MM.1S (cell line): ENCODE data around the gene TMEM132E.

Experiments used
- DNase-seq: peaks from one replicate; pipeline ENCODE4 v3.0.0-alpha.2; 2015
- H2AFZ ChIP-seq: fragments of 300-600 bp; sonication (generic); 2 replicates; pipeline ENCODE4 v1.6.0; 2016; ENCODE audit warnings: antibody characterized with exemption, low read length
- H3F3A ChIP-seq: fragments of 300-600 bp; sonication (generic); 2 replicates; pipeline ENCODE4 v1.6.1; 2016; ENCODE audit warnings: mild to moderate bottlenecking, antibody characterized with exemption, low read length, moderate library complexity, mixed read lengths; ENCODE audit not compliant: insufficient read depth
- H3K27ac ChIP-seq: fragments of 300-600 bp; sonication (generic); 2 replicates; pipeline ENCODE4 v1.5.1; 2016; ENCODE audit warnings: mild to moderate bottlenecking, low read length
- H3K27me3 ChIP-seq: fragments of 300-600 bp; sonication (generic); replicated peaks from 2 replicates; pipeline ENCODE4 v1.6.0; 2016; ENCODE audit warnings: low read length; ENCODE audit not compliant: insufficient read depth
- H3K36me3 ChIP-seq: fragments of 300-600 bp; sonication (generic); replicated peaks from 2 replicates; pipeline ENCODE4 v1.6.1; 2016; ENCODE audit warnings: mild to moderate bottlenecking, low read length, mixed read lengths; ENCODE audit not compliant: insufficient read depth
- H3K4me1 ChIP-seq: fragments of 300-600 bp; sonication (generic); 2 replicates; pipeline ENCODE4 v1.6.1; 2016; ENCODE audit warnings: low read length, mixed read lengths
- H3K4me2 ChIP-seq: fragments of 300-600 bp; sonication (generic); 2 replicates; pipeline ENCODE4 v1.6.0; 2016; ENCODE audit warnings: low read depth, low read length
- H3K4me3 ChIP-seq: fragments of 300-600 bp; sonication (generic); 2 replicates; pipeline ENCODE4 v1.5.1; 2016; ENCODE audit warnings: low read length, mixed read lengths
- H3K79me2 ChIP-seq: fragments of 300-600 bp; sonication (generic); 2 replicates; pipeline ENCODE4 v1.6.1; 2016; ENCODE audit warnings: mixed run types, low read length, mixed read lengths
- H3K9ac ChIP-seq: fragments of 300-600 bp; sonication (generic); 2 replicates; pipeline ENCODE4 v1.6.1; 2016; ENCODE audit warnings: low read length, mixed read lengths
- H3K9me2 ChIP-seq: fragments of 300-600 bp; sonication (generic); replicated peaks from 2 replicates; pipeline ENCODE4 v1.6.1; 2016; ENCODE audit warnings: mild to moderate bottlenecking, low read length, mixed read lengths; ENCODE audit not compliant: insufficient read depth
- H3K9me3 ChIP-seq: fragments of 300-600 bp; sonication (generic); replicated peaks from 2 replicates; pipeline ENCODE4 v1.6.1; 2016; ENCODE audit warnings: mild to moderate bottlenecking, low read length, mixed read lengths; ENCODE audit not compliant: insufficient read depth
- H4K20me1 ChIP-seq: fragments of 300-600 bp; sonication (generic); 2 replicates; pipeline ENCODE4 v1.6.1; 2016; ENCODE audit warnings: mild to moderate bottlenecking, low read length, moderate library complexity, mixed read lengths; ENCODE audit not compliant: insufficient read depth
- EZH2 ChIP-seq: fragments of 300-600 bp; sonication (generic); optimal IDR thresholded peaks from 2 replicates; pipeline ENCODE3; 2017; ENCODE audit warnings: low read depth, mild to moderate bottlenecking, antibody characterized with exemption, low read length, mixed read lengths
- EZH2phosphoT487 ChIP-seq: fragments of 300-600 bp; sonication (generic); IDR thresholded peaks from 2 replicates; pipeline ENCODE4 v1.6.1; 2018; ENCODE audit warnings: antibody characterized with exemption, low read length
- TF ChIP-seq, protein P1 (sequence below): fragments of 300-600 bp; sonication (generic); IDR thresholded peaks from 2 replicates; pipeline ENCODE4 v1.5.1; 2016; ENCODE audit warnings: antibody characterized with exemption, low read length, mixed read lengths

TMEM132E gene

DNA sequence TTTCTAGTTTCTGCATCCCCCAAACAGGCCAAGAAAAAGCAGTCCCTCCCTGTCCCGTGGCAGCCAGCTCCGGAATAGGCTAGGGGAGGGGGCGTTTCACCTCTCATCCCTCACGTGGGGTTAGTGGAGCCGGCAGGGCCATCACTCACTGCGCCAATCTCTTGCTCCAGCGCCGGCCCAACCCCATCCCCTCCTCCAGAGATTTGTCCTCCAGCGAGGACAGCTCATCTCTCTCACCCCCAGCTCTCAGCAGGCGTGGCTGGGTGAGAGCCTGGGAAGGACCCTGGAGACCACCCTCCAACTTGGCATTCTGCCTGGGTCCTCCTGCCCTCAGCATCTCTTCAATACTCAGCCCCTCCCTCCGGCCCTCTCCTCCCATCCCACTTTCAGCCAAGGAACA is 74.1 kb downstream of the TMEM132E start:
- no peak for TF ChIP-seq EZH2
- TF ChIP-seq, protein P1, sequence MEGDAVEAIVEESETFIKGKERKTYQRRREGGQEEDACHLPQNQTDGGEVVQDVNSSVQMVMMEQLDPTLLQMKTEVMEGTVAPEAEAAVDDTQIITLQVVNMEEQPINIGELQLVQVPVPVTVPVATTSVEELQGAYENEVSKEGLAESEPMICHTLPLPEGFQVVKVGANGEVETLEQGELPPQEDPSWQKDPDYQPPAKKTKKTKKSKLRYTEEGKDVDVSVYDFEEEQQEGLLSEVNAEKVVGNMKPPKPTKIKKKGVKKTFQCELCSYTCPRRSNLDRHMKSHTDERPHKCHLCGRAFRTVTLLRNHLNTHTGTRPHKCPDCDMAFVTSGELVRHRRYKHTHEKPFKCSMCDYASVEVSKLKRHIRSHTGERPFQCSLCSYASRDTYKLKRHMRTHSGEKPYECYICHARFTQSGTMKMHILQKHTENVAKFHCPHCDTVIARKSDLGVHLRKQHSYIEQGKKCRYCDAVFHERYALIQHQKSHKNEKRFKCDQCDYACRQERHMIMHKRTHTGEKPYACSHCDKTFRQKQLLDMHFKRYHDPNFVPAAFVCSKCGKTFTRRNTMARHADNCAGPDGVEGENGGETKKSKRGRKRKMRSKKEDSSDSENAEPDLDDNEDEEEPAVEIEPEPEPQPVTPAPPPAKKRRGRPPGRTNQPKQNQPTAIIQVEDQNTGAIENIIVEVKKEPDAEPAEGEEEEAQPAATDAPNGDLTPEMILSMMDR = no peak
- TF ChIP-seq EZH2phosphoT487 = no peak
- no peak overlapping the region for H3K9ac ChIP-seq
- H3K4me2 ChIP-seq = no peak overlapping the region
- H3F3A ChIP-seq = no peaks in the 10 kb centered on the region
- H3K9me3 ChIP-seq = no peaks in the 10 kb centered on the region
- H4K20me1 ChIP-seq = no peaks in the 10 kb centered on the region
- H3K9me2 ChIP-seq = no peaks in the 10 kb centered on the region
- H3K4me3 ChIP-seq = no peak overlapping the region
- no peak overlapping the region for H2AFZ ChIP-seq
- DNase-seq = no peak
- no peaks in the 10 kb centered on the region for H3K4me1 ChIP-seq
- H3K27ac ChIP-seq = no peak overlapping the region
- H3K36me3 ChIP-seq = no peaks in the 10 kb centered on the region
- no peaks in the 10 kb centered on the region for H3K79me2 ChIP-seq
- H3K27me3 ChIP-seq = peaks cover 23% of the 10 kb centered on the region

GRCh38 chr17:34654276-34654880 is 75.0 kb downstream of the TMEM132E start:
- Histone ChIP-seq H3K4me1 (no peaks in the 10 kb centered on the region), H3K4me3 (no peak overlapping the region), H3K9ac (no peak overlapping the region), H3K4me2 (no peak overlapping the region), H3K27me3 (peaks cover 23% of the 10 kb centered on the region), H4K20me1 (no peaks in the 10 kb centered on the region), H3K36me3 (no peaks in the 10 kb centered on the region), H3K9me3 (no peaks in the 10 kb centered on the region), H3K79me2 (no peaks in the 10 kb centered on the region), H3F3A (no peaks in the 10 kb centered on the region), H3K27ac (no peak overlapping the region), H3K9me2 (no peaks in the 10 kb centered on the region), H2AFZ (no peak overlapping the region)
- no peak for DNase-seq
- TF ChIP-seq EZH2 (no peak), EZH2phosphoT487 (no peak)
- TF ChIP-seq, protein P1 = no peak

- no peaks in the 10 kb centered on the region for H3K79me2 ChIP-seq
- H3K27me3 ChIP-seq = peaks cover 23% of the 10 kb centered on the region
- DNase-seq = no peak
- no peaks in the 10 kb centered on the region for H3F3A ChIP-seq
- H3K4me3 ChIP-seq = no peak overlapping the region
- TF ChIP-seq, protein P1 = no peak
- TF ChIP-seq EZH2 (no peak), EZH2phosphoT487 (no peak)
- no peaks in the 10 kb centered on the region for H4K20me1 ChIP-seq
- H3K9me2 ChIP-seq = no peaks in the 10 kb centered on the region
- H3K4me2 ChIP-seq = no peak overlapping the region
- H3K36me3 ChIP-seq = no peaks in the 10 kb centered on the region
- H3K4me1 ChIP-seq = no peaks in the 10 kb centered on the region
- H3K9ac ChIP-seq = no peak overlapping the region
- no peaks in the 10 kb centered on the region for H3K9me3 ChIP-seq
- no peak overlapping the region for H3K27ac ChIP-seq
- no peak overlapping the region for H2AFZ ChIP-seq
Observed at GRCh38 chr17:34654881-34655276, 75.5 kb downstream of the TMEM132E start.
